Thyroid gland (tissue), 4 donors: ENCODE measurements around the gene CDH23. TPM values are rescaled to one million over a fixed set of nuclear protein-coding genes. Genes with fewer than 3 reads are reported as not detected.

Source experiments
- DNase-seq, 2 donors: peaks; one replicate each; pipeline ENCODE4 v3.0.0-alpha.2; 2019
- H3K27ac ChIP-seq, 3 donors: fragments of 200-600 bp; sonication (generic); 1 replicate in 2 of 3; 2 replicates in 1 of 3; pipeline ENCODE4 v1.5.1; 2016 to 2019; ENCODE audit warnings: mild to moderate bottlenecking in 1 of 3, moderate library complexity in 1 of 3
- H3K27me3 ChIP-seq: fragments of 200-600 bp; sonication (generic); one replicate; pipeline ENCODE4 v1.5.1; 2019
- H3K36me3 ChIP-seq, 2 donors: fragments of 200-600 bp; sonication (generic); one replicate each; pipeline ENCODE4 v1.5.1; 2016 to 2019
- H3K4me1 ChIP-seq, 2 donors: fragments of 200-600 bp; sonication (generic); one replicate each; pipeline ENCODE4 v1.5.1; 2017 to 2019
- H3K4me3 ChIP-seq, 3 donors: fragments of 200-600 bp; sonication (generic); replicated peaks in 1 of 3; 1 replicate in 2 of 3; 2 replicates in 1 of 3; pipeline ENCODE4 v1.5.1; 2016; ENCODE audit warnings: mild to moderate bottlenecking in 1 of 3
- H3K9me3 ChIP-seq: fragments of 200-600 bp; sonication (generic); one replicate; pipeline ENCODE4 v1.5.1; 2017
- CTCF ChIP-seq, 6 experiments: fragments of 200-600 bp in 3 of 6; fragments of 450-650 bp in 3 of 6; sonication (generic) in 3 of 6; IDR thresholded peaks; one replicate each; pipeline ENCODE4 v1.5.1; 2016 to 2019; ENCODE audit warnings: antibody characterized with exemption in 6 of 6, mild to moderate bottlenecking in 2 of 6, inconsistent platforms in 1 of 6, moderate library complexity in 1 of 6
- POLR2A ChIP-seq, 2 donors: fragments of 450-650 bp; IDR thresholded peaks; one replicate each; pipeline ENCODE4 v1.6.1; 2017; ENCODE audit warnings: antibody characterized with exemption in 2 of 2, mild to moderate bottlenecking in 2 of 2, moderate library complexity in 1 of 2
- WGBS, 2 donors: methylation state at CpG; one replicate each; pipeline ENCODE4 v1.1.5; 2017; 5-methylcytosine and 5-hydroxymethylcytosine counted together
- intact Hi-C: fragments of 100-400 bp; cut with DNase I; formaldehyde crosslinking; loops from one replicate; pipeline ENCODE4 v1.15.1; 2023
- total RNA-seq, 4 donors: library from RNA; depleted of rRNA; stranded (reverse); fragments of >200 nt; gene quantifications; one replicate each; pipeline ENCODE4 v1.2.3, GENCODE V29; 2016

Gene CDH23
- total RNA-seq, 4 donors from 2014 or later, result 3.0 to 4.2 (median 3.9) TPM

- H3K27me3 ChIP-seq, result no peaks in the 10 kb centered on the region
- intact Hi-C loops, result no loop called here
- no peak overlapping the region for H3K27ac ChIP-seq
- no peaks in the 10 kb centered on the region for H3K9me3 ChIP-seq
- WGBS, 2 donors, result 61 to 68% methylated on average over 8 of the region's 8 CpGs
- no peak overlapping the region for H3K4me3 ChIP-seq
- H3K36me3 ChIP-seq, result peaks cover 0 to 11% of the 10 kb centered on the region in 2 donors
- DNase-seq, result no peak
- H3K4me1 ChIP-seq, result peaks cover 15 to 27% of the 10 kb centered on the region in 2 donors
- no peak for TF ChIP-seq POLR2A (IDR thresholded peaks at IDR 0.05)
- no peak for TF ChIP-seq CTCF (IDR thresholded peaks at IDR 0.05)
These were observed 357.3 kb downstream of the CDH23 start for GRCh38 chr10:71753960-71754505.

GRCh38 chr10:71754562-71754961 is 357.8 kb downstream of the CDH23 start:
- Histone ChIP-seq H3K4me3 (no peak overlapping the region), H3K4me1 (peaks cover 13 to 22% of the 10 kb centered on the region in 2 donors), H3K27ac (no peak overlapping the region), H3K36me3 (peaks cover 0 to 14% of the 10 kb centered on the region in 2 donors), H3K27me3 (no peaks in the 10 kb centered on the region), H3K9me3 (no peaks in the 10 kb centered on the region)
- WGBS, 2 donors, result 81 to 84% methylated on average over 3 of the region's 3 CpGs
- TF ChIP-seq POLR2A (IDR thresholded peaks at IDR 0.05) (no peak), CTCF (IDR thresholded peaks at IDR 0.05) (no peak)
- intact Hi-C loops, result no loop called here
- no peak for DNase-seq

GRCh38 chr10:71755179-71755879 is 358.6 kb downstream of the CDH23 start:
- Histone ChIP-seq H3K4me3 (no peak overlapping the region), H3K4me1 (peaks cover 11 to 19% of the 10 kb centered on the region in 2 donors), H3K36me3 (peaks cover 0 to 12% of the 10 kb centered on the region in 2 donors), H3K27ac (peak overlapping the region in 1 of 3 donors; percentile 30), H3K9me3 (no peaks in the 10 kb centered on the region), H3K27me3 (no peaks in the 10 kb centered on the region)
- TF ChIP-seq POLR2A (IDR thresholded peaks at IDR 0.05), result no peak
- TF ChIP-seq CTCF (IDR thresholded peaks at IDR 0.05), result no peak
- intact Hi-C loops, result no loop called here
- WGBS, 2 donors, result 65 to 88% methylated on average over 11 to 16 of the region's 16 CpGs
- DNase-seq, result peak; percentile 59 to 76

- Histone ChIP-seq H3K4me1 (peaks cover 11 to 19% of the 10 kb centered on the region in 2 donors), H3K9me3 (no peaks in the 10 kb centered on the region), H3K4me3 (no peak overlapping the region), H3K36me3 (peaks cover 6 to 9% of the 10 kb centered on the region in 2 donors), H3K27ac (no peak overlapping the region), H3K27me3 (no peaks in the 10 kb centered on the region)
- WGBS, 2 donors, result 81 to 87% methylated on average over 12 of the region's 12 CpGs
- no peak for TF ChIP-seq POLR2A (IDR thresholded peaks at IDR 0.05)
- no peak for TF ChIP-seq CTCF (IDR thresholded peaks at IDR 0.05)
- no peak for DNase-seq
- intact Hi-C loops, result no loop called here
These were observed 359.8 kb downstream of the CDH23 start for GRCh38 chr10:71756311-71757191.
